ENCODE measurements around the gene CBLB.
A peak's percentile ranks its signal among the peaks of the same experiment; 100 is the strongest.

CBLB gene

GRCh38 chr3:105610473-105610872, 258.3 kb downstream of the CBLB start:
- DNase-seq (ENCODE audit: low read depth, low spot score), result no peak
- H3K4me3 ChIP-seq (ENCODE audit: low read length), result no peak overlapping the region
- H3K4me1 ChIP-seq (ENCODE audit: control insufficient read depth, insufficient read depth, low read length), result no peaks in the 10 kb centered on the region
- H3K9me3 ChIP-seq (ENCODE audit: control insufficient read depth, insufficient read depth, low read length), result no peaks in the 10 kb centered on the region
- no peaks in the 10 kb centered on the region for H3K36me3 ChIP-seq (ENCODE audit: control insufficient read depth, insufficient read depth, low read length)
- no peak overlapping the region for H3K27ac ChIP-seq (ENCODE audit: low read length)
- H3K27me3 ChIP-seq (ENCODE audit: control insufficient read depth, insufficient read depth, low read length), result no peaks in the 10 kb centered on the region
- no CpG with 5 or more reads among the region's 4 CpGs for WGBS (ENCODE audit: insufficient coverage, insufficient read length)

- Histone ChIP-seq H3K27me3 (ENCODE audit: control insufficient read depth, insufficient read depth, low read length) (no peaks in the 10 kb centered on the region), H3K9me3 (ENCODE audit: control insufficient read depth, insufficient read depth, low read length) (no peaks in the 10 kb centered on the region), H3K4me3 (ENCODE audit: low read length) (peak overlapping the region; percentile 33; the same call in 1 of the 2 replicates), H3K27ac (ENCODE audit: low read length) (no peak overlapping the region), H3K4me1 (ENCODE audit: control insufficient read depth, insufficient read depth, low read length) (no peaks in the 10 kb centered on the region), H3K36me3 (ENCODE audit: control insufficient read depth, insufficient read depth, low read length) (no peaks in the 10 kb centered on the region)
- 100% methylated on average over 3 of the region's 17 CpGs for WGBS (ENCODE audit: insufficient coverage, insufficient read length)
- no peak for DNase-seq (ENCODE audit: low read depth, low spot score)
Observed at GRCh38 chr3:105608623-105609022, 260.2 kb downstream of the CBLB start.

GRCh38 chr3:105606016-105606415, 262.8 kb downstream of the CBLB start:
- no peaks in the 10 kb centered on the region for H3K9me3 ChIP-seq (ENCODE audit: control insufficient read depth, insufficient read depth, low read length)
- H3K27me3 ChIP-seq (ENCODE audit: control insufficient read depth, insufficient read depth, low read length), result no peaks in the 10 kb centered on the region
- no peak overlapping the region for H3K27ac ChIP-seq (ENCODE audit: low read length)
- no peaks in the 10 kb centered on the region for H3K36me3 ChIP-seq (ENCODE audit: control insufficient read depth, insufficient read depth, low read length)
- H3K4me1 ChIP-seq (ENCODE audit: control insufficient read depth, insufficient read depth, low read length), result no peaks in the 10 kb centered on the region
- no peak overlapping the region for H3K4me3 ChIP-seq (ENCODE audit: low read length)
- DNase-seq (ENCODE audit: low read depth, low spot score), result no peak
